ENCODE measurements around the gene REELD1. TPM values are rescaled to one million over a fixed set of nuclear protein-coding genes. Genes with fewer than 3 reads are reported as not detected.

The REELD1 gene
- total and polyA plus RNA-seq, 12 donors: 0.14 to 1.1 (median 0.40) TPM; not detected in 7

DNA sequence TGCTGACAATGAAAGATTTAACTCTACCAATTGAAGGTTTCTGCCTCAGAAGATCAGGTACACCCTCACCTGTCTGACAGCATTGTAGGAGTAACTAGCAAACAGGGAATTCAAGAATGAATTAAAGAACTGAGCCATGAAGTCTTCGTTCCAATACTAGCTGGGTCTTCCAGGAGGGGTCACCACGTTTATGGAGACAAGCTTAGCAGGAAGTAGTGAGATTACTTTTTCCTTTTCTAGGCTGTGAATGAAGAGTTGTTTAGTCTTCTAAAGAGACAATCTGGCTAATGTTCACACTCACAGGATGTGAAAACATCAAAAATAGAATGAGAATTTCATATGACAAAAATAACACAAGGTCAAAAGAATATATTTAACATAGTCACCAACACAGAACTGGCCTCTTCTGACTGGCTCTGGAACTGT is 54.9 kb downstream of the REELD1 start:
- TF ChIP-seq, protein P1, sequence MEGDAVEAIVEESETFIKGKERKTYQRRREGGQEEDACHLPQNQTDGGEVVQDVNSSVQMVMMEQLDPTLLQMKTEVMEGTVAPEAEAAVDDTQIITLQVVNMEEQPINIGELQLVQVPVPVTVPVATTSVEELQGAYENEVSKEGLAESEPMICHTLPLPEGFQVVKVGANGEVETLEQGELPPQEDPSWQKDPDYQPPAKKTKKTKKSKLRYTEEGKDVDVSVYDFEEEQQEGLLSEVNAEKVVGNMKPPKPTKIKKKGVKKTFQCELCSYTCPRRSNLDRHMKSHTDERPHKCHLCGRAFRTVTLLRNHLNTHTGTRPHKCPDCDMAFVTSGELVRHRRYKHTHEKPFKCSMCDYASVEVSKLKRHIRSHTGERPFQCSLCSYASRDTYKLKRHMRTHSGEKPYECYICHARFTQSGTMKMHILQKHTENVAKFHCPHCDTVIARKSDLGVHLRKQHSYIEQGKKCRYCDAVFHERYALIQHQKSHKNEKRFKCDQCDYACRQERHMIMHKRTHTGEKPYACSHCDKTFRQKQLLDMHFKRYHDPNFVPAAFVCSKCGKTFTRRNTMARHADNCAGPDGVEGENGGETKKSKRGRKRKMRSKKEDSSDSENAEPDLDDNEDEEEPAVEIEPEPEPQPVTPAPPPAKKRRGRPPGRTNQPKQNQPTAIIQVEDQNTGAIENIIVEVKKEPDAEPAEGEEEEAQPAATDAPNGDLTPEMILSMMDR (IDR thresholded peaks at IDR 0.05): no peak
- TF ChIP-seq POLR2A (IDR thresholded peaks at IDR 0.05): no peak
- Histone ChIP-seq H3K27me3 (no peaks in the 10 kb centered on the region), H3K27ac (no peak overlapping the region), H3K9me3 (replicated peaks in 1 of 3) (no peaks in the 10 kb centered on the region), H3K4me1 (replicated peaks in 1 of 2) (no peaks in the 10 kb centered on the region), H3K36me3 (replicated peaks in 1 of 2) (no peaks in the 10 kb centered on the region), H3K4me3 (no peak overlapping the region)
- 76 to 79% (median 77%) methylated on average over 2 of the region's 2 CpGs for WGBS, 4 donors
- DNase-seq: no peak
- intact Hi-C loops (cut with DNase I): no loop called here

DNA sequence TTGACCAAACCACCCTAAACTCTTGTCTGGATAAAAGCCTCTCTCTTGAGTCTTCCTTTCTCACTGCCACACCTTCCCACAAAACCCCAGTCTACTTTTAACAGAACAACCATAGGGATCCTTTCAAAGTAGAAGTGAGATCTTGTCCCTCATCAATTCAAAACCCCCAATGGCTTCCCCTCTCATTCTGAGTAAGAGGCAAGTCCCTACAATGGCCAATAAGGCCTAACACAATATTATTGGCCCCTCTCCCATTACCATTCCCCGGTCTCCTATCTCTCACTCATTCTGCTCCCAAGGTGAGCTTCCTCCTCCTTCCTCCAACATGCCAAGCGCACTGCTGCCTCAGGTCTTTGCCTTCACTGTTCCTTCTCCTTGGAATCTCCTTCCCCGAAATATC is 57.1 kb downstream of the REELD1 start:
- no peaks in the 10 kb centered on the region for H3K27me3 ChIP-seq
- TF ChIP-seq, protein P1 (IDR thresholded peaks at IDR 0.05): no peak
- no peak for TF ChIP-seq POLR2A (IDR thresholded peaks at IDR 0.05)
- no peaks in the 10 kb centered on the region for H3K9me3 ChIP-seq (replicated peaks in 1 of 3)
- H3K4me3 ChIP-seq: no peak overlapping the region
- H3K27ac ChIP-seq: no peak overlapping the region
- intact Hi-C loops (cut with DNase I): no loop called here
- no peak for DNase-seq
- WGBS, 4 donors: 96 to 98% (median 97%) methylated on average over 3 of the region's 3 CpGs
- H3K36me3 ChIP-seq (replicated peaks in 1 of 2): no peaks in the 10 kb centered on the region
- no peaks in the 10 kb centered on the region for H3K4me1 ChIP-seq (replicated peaks in 1 of 2)

DNA sequence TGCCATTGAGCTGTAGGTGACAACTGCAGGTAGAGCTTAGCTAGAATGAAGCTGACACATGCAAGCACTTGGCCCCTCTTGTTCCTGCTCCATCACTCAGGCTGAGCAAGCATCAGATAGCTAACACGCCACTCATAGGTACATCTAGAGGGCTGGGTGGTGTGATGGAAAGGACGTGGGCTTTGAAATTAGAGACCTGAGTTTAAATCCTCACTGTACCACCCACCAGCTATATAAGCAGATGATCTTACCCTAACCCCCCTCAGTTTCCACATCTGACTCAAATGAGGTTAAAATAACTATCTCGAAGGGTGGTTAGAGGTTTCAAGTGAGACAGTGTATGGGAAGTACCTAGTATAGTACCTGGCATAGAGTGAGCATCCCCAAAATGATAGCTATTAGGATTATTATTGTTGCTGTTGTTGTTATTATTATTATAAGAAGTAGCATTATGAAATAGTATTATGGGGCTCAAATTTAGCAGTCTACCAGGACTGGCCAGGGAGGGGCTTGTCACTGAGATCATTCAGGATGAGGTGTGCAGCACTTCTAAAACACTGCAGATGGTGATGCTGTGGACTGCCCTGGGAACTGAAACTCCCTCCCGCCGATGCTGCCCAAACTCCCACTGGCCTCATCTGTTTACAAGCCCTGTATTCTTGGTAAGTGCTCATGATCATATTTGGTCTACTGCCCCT is 59.0 kb downstream of the REELD1 start:
- intact Hi-C loops (cut with DNase I): no loop called here
- no peak overlapping the region for H3K4me3 ChIP-seq
- DNase-seq: no peak
- H3K27me3 ChIP-seq: no peaks in the 10 kb centered on the region
- no peak overlapping the region for H3K27ac ChIP-seq
- H3K4me1 ChIP-seq (replicated peaks in 1 of 2): no peaks in the 10 kb centered on the region
- no peaks in the 10 kb centered on the region for H3K9me3 ChIP-seq (replicated peaks in 1 of 3)
- H3K36me3 ChIP-seq (replicated peaks in 1 of 2): no peaks in the 10 kb centered on the region
- 92 to 97% (median 94%) methylated on average over 5 of the region's 5 CpGs for WGBS, 4 donors
- TF ChIP-seq POLR2A (IDR thresholded peaks at IDR 0.05): no peak
- TF ChIP-seq, protein P1 (IDR thresholded peaks at IDR 0.05): no peak

DNA sequence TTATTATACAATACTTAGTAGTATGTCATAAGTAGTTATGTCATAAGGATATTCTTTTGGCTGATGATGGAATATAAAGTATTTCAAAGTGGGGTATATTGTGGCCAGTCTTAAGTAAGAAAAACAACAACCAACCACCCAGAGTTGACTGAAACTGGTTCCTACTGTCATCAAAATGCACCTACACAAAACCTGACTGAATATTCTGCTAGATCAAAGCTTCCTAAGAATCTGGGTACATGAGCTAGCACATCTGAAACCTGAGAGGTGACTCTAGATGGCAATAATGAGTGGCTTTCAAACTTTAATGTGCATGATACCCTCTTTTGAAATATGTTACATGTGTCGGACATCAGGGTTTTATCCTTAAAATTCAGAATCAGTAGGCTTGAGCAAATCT is 60.4 kb downstream of the REELD1 start:
- Histone ChIP-seq H3K27me3 (no peaks in the 10 kb centered on the region), H3K4me1 (replicated peaks in 1 of 2) (peaks cover 0 to 7% of the 10 kb centered on the region in 2 donors), H3K4me3 (no peak overlapping the region), H3K9me3 (replicated peaks in 1 of 3) (no peaks in the 10 kb centered on the region), H3K27ac (no peak overlapping the region), H3K36me3 (replicated peaks in 1 of 2) (no peaks in the 10 kb centered on the region)
- no peak for TF ChIP-seq POLR2A (IDR thresholded peaks at IDR 0.05)
- TF ChIP-seq, protein P1 (IDR thresholded peaks at IDR 0.05): no peak
- intact Hi-C loops (cut with DNase I): no loop called here
- no peak for DNase-seq
- WGBS, 4 donors: 91 to 99% (median 97%) methylated on average over 1 of the region's 1 CpG

Data from adrenal gland (tissue), 12 donors.